HG02610 (cell line): ENCODE results near the gene SLC12A9.

ENCODE experiments used
- ATAC-seq: cut with Tn5 transposase; IDR thresholded peaks from one replicate; pipeline ENCODE4 v1.9.1; 2021; ENCODE audit warnings: mild to moderate bottlenecking, moderate library complexity; ENCODE audit not compliant: unreplicated experiment

The SLC12A9 gene

DNA sequence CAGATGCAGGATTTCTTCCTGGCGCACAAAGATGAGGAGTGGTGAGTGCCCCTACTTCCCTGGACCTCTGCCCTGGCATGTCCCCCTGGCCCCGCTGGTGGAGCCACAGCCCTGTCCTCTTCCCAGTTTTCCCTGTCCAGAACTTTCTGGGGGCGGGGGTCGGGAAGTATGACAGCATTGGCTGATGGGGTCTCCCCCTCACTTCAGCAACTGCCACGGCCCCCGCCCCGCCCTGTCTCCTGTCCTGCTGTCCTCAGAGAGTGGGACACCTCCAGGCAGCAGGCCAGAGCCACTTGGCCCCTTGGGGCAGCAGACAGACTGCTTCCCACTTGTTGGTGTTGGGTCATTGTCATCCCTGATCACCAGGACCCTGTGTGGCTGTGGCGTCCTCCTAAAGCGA lies 29.7 kb downstream of the SLC12A9 start:
- ATAC-seq, result no peak

DNA sequence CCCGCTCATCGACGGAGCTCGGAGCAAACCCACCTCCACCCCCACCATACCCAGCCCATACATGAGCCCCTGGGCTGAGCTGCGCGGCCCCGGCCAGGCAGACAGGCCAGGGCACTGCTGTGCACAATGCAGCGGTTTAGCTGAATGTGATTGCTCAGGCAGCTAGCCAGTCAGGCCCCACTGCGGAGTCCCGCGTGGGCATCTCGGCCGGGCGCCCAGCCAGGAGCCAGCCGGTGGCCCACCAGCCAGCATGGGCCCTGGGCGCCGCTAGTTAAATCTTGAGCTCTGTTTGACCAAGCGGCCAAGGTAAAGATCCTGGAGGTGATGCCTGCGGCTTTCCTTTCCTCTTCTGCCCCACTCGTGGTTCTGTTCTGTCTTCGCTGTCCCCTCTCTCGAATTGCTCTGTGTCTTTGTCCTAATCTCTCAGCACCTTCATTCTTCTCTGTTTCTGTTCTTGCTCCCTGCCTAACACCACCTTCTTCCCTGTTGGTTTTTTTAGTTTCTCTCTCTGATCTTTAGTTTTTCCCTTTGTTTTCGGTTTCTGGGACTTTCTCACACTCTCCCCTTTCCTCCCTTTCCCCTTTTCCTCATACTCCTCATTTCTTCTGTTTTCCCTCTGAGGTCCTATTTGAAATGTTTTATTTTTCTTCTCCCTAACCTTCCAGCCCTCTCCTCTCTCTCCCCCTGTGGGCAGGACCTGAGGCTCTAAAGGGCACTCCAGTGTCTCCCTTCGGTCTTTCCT lies 30.4 kb downstream of the SLC12A9 start:
- no peak for ATAC-seq

DNA sequence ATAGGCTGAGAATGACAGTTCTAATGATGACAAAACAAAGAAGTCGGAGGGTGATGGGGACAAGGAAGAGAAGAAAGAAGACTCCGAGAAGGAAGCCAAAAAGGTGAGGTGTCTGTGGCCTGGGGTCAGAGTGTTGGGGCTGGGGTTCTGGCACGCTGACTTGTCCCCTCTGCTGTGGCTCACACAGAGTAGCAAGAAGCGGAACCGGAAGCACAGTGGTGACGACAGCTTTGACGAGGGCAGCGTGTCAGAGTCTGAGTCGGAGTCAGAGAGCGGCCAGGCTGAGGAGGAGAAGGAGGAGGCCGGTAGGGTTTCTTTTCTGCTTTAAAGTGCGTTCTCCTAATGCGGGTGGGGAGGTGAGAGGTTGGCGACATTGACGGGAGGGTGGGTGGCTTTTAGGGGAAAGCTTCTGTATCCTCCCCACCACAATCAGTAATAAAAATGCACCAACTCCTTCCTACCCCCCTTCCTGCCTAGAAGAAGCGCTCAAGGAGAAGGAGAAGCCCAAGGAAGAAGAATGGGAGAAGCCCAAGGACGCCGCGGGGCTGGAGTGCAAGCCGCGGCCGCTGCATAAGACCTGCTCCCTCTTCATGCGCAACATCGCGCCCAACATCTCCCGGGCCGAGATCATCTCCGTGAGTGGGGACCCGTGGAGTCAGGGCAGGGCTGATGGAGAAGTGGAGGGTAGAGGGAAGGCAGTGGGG lies 32.4 kb downstream of the SLC12A9 start:
- no peak for ATAC-seq

DNA sequence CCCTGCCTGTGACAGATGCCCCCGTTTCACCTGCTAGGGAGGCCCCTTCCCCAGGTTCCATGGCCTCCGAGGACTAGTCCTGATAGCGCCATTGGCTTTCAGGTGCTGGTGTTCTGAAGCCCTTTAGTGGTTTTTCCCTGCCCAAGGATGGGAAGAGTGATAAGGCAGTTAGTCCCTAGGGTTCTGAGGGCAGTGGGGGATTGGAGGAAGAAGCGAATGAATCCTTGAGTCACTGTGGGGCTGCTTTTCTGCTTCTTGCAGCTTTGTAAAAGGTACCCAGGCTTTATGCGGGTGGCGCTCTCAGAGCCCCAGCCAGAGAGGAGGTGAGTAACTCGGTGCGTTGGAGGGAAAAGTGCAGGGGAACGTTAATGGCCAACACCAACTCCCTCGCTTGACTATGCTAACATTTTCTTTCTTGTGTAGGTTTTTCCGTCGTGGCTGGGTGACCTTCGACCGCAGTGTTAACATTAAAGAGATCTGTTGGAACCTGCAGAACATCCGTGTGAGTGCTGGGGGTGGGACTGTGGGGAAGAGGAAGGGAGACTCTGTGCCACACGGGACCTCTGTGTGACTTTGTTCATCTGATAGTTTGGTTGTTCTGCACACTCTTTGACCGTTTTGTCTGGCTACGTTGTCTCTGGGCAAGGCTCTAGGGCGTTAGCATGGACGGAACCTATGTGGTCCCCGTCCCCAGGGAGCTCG lies 33.1 kb downstream of the SLC12A9 start:
- no peak for ATAC-seq

DNA sequence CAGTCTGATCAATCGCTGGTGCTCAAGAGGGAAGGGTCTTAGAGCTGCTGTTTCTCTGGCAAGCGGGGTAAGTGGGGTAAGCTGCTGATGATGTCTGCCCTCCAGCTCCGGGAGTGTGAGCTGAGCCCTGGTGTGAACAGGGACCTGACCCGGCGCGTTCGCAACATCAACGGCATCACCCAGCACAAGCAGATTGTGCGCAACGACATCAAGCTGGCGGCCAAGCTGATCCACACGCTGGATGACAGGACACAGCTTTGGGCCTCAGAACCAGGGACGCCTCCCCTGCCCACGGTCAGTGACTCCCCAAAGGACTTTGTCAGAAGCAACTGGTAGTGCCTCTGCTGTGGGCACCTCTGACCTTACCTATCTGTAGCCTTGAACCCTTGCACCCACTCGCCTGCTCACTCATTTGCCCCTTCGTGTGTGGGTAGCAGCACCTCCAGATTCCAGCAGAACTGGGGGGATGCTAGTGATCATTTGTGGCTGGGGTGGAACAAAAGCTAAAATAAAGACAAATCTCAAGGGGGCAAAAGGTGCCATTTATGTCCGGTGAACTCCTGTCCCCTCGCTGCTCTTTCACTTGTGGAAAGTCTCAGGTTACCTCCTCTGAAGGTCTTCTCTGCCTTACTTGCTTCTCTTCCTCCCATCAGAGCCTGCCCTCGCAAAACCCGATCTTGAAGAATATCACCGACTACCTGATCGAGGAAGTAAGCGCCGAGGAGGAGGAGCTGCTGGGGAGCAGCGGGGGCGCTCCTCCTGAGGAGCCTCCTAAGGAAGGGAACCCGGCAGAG lies 33.8 kb downstream of the SLC12A9 start:
- ATAC-seq, result no peak

DNA sequence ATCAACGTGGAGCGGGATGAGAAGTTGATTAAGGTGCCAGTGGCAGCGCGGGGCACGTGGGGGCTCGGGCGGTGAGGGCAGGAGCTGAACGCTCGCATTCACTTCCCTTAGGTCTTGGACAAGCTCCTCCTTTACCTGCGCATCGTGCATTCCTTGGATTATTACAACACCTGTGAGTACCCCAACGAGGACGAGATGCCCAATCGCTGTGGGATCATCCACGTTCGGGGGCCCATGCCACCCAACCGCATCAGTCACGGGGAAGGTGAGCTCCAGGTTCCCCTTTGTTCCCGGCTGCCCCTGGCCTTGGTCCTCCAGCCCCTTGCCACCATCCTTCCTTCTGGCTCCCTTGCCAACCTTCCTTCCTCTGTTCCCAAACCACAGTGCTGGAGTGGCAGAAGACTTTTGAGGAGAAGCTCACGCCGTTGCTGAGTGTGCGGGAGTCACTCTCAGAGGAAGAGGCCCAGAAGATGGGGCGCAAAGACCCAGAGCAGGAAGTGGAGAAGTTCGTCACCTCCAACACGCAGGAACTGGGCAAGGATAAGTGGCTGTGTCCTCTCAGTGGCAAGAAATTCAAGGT lies 34.5 kb downstream of the SLC12A9 start:
- no peak for ATAC-seq

DNA sequence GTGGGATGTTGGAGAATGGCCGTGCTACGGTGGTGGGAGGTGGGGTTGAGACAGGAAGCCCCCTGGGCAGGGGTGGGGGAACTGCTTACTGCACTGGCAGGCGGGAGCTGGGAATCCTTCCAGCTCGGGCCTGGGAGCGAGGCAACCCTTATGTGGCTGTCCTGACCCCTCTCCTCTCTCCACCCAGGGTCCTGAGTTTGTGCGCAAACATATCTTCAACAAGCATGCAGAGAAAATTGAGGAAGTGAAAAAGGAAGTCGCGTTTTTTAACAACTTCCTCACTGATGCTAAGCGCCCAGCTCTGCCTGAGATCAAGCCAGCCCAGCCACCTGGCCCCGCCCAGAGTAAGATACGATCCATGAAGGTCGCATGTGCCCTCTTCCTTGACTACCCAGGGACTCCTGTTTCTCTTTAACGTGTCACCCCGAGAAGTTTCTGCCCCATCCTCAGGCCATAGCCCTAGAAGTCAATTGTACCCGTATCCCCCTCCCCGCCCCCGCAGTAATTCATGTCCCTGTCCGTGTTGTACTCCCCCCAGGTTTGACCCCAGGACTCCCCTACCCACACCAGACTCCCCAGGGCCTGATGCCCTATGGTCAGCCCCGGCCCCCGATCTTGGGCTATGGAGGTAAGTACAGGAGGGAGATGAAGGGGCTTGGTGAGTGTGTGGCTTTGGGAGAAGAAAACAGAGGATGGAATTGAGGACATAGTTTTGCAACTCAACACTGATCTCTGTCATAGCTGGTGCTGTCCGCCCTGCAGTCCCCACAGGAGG lies 35.2 kb downstream of the SLC12A9 start:
- peak; percentile 41 for ATAC-seq

DNA sequence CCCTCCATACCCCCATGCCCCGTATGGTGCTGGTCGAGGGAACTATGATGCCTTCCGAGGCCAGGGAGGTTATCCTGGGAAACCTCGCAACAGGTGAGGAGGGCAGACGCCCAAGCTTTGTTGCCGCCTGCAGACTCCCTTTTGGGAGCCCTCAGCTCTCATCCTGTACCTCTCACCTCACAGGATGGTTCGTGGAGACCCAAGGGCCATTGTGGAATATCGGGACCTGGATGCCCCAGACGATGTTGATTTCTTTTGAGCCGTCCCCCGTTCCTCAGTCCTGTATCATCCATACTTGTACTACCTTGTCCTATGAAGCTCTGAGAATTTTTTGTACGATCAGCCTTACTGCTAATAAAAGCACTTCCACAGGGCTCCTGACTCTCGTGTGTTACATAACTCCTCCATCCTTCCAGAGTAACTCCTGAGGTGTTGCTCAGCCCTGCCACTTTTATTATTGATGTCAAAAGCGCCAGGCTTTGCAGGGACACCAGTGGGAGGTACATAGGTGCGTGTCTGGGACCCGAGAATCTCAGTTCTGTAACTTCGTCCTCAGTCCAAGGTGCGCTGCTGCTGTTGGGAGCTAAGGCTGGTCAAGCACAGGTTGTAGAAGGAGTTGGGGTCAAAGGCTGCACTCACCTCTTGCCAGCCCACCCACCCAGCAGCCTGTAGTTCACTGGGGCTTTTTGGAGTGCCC lies 35.9 kb downstream of the SLC12A9 start:
- no peak for ATAC-seq

DNA sequence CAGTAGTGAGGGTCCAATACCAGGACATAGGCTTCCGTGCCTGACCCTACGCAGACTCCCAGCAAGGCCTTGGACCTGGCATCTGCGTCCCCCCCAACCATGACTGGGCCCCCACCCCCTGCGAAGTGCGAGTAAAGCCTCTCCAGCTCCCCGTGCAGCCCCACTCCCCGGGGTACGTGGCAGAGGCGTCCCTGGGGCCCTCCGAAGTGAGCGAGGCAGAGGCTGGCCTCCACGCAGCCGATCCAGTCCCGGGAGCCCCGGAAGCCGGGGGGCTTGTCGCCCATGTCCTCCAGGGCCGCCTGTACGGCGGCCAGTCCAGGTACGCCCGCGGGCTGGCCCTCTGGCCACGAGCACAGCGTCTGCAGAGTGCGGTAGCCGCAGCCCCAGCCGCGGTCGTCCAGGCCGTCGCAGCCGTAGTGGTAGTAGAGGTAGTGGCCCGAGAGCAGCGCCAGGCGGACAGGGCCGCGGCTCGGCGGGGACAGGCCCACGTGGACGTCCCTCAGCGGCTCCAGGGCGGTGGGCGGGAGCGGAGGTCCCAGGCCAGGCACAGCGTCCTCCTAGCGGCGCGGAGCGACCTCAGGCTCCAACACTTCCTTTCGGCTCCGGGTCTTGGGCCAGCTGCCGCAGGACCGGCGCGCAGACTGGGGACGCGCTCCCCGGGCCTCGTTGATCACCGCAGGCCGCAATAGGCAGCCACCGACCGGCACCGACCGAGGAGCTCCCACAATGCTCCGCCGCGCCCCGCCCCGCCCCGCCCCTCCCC lies 36.7 kb downstream of the SLC12A9 start, which contains the start of gene UFSP1:
UFSP1 (minus strand) TSS at position 728 of the 763 bp plus-strand sequence; CDS start at position 284, 444 bp downstream.
- peak; percentile 21 for ATAC-seq

DNA sequence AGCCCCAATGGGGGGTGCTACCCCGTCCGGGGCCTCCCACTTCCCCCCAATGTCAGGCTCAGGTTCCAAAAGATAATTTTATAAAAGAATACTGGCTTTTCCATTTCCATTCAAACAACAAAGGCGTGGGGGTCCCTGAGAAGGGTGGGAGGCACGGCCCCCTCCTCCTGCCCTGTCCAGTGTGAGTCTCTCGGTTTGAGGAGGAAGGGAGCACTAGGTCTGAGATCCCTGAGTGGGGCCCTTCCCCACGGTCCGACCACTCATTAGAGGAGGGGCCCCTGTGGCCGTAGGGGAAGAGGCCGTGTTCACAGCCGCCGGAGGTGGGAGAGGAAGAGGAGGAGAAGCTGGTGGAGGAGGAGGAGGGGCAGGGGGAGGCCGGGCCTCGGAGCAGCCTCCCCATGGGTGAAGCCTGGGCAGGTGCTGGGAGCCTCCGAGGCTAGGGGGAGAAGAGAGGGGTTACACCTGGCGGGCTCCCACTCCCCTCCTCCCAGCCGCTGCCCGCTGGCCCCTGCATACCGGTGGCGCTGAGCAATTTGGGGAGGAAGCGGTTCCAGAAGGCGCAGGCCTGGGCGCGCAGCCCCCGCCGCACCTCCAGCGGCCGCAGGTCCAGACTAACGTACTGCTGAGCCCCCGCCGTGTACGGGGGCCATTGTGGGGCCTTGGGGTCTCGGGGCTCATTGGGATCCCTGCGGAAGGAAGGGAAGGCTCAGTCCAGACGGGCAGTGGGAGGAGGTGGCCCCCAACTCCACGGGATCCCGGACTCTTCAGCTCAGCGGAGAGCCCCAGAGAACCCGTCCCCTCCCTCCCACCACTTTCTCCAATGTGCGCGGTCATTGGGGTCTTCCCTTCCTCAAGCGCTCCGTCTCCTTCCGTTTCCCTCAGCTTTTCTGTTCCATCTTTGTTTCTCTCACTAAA lies 38.4 kb downstream of the SLC12A9 start:
- no peak for ATAC-seq

DNA sequence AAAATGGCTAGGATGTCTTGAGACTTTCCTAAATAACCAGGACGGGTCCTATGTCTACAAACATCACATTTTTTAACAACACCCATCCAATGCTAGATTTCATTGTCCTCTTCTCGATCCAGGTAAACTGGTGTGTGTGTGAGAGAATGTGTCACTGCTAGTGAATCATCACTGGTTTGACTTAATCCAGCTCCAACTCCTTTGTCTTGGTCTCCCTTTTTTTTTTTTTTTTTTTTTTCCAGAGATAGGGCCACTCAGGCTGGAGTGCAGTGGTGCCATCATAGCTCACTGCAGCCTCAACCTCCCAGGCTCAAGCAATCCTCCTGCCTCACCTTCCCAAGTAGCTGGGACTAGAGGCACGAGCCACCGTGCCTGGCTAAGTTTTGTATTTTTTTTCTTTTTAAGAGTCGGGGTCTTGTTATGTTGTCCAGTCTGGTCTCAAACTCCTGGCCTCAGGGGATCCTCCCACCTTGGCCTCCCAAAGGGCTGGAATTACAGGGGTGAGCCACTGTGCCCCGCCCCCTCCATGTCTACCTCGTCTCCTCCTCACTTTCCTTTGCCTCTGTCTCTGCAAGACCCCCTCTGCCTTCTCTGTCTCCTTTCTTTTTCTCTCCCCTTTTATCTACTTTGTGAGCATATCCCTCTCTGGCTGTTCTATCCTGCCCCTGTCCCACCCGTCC lies 39.2 kb downstream of the SLC12A9 start:
- ATAC-seq, result no peak

DNA sequence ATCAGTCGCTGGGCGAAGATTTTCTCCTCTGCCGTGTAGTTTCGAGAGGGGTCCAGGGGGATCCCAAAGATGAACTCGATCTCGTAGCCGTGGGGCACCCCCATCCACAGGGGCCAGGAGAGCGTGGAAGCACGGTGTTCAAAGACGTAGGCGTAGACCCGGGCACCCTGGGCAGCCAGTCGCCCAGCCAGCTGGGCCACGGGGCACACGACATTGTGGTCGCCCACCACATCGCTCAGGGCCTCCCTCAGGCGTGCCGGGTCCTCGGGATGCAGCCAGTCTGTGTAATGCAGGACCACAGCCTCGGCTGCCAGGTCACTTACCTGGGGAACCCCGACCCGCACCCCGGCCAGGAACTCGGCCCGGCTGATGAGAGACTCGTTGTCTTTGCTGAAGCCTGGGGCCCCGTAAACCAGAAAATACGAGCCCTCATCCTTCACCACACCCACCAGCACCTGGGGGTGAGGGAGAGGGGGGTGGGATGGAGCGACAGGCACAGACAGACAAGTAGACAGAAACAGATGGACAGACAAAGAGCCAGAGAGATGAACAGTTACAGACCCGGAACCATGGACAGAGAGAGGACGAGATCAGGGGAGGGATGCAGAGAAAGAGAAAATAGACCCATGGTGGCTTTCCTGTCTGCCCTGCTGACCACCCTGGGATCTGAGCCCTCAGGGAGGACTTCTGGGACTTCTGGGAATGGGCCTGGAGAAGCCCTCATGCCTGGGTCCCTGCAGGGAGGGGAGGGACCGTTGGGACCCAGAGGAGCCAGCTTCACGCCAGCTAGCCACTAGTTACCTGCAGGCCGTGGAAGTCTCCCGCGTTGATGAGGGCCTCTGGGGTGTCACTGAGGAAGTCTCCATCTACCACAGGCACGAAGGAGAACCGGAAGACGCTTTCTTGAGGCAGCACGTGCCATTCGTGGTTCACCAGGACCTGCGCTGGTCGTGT lies 40.1 kb downstream of the SLC12A9 start:
- ATAC-seq, result no peak

DNA sequence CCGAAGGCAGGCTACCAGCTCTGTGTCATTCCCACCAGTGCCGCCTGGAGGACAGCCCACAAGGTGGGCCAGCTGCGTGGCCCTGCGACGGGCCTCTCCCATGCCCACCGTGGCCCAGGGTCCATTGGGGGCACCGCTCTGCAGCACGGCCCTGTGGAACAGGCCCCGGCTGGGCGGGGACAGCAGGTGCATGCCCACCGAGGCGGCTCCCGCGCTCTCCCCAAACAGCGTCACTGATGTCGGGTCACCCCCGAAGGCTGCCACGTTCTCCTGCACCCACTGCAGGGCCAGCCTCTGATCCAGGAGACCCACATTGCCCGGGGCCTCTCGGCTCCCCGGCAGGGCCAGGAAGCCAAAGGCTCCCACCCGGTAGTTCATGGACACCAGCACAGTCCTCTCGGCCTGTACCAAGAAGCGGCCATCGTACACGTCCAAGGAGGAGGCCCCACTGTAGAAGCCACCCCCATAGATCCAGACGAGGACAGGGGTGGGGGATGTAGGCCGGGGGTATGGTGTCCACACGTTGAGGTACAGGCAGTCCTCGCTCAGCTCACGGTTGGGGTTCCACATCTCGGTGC lies 40.9 kb downstream of the SLC12A9 start:
- no peak for ATAC-seq

DNA sequence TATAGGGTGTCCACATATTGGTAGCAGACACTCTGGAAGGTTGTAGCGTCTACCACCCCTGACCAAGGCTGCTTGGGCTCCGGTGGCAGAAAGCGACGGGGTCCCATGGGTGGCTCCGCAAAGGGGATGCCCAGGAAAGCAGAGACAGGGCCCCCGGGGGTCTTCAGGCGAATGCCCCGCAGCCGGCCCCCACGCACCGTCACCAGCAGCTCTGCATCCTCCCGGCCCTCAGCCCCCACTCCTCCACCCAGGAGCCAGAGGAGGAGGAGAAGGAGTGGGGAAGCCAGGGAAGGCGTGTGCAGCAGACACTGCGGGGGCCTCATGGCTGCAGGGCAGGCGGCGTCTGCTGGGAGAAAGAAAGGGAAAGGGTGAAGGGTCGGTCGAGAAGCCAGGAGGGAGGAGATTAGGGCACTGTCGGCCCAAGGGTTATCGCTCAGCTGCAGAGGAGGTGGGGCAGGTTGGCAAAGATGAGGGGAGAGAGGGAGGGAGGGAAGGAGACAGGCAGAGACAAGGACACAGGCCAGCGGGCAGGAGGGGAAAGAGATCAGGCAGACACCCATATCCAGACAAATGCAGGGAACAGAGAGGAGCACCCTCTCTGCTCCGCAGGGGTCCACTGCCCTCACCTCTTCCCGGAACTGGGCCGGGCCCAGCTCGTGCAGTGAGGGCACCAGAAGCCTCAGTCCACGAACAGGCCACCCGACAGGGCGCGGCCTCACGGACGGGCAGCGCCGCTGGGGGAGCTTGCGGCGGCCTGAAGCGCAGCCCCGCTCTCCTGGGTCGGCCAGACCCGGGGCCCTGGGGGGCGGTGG lies 41.6 kb downstream of the SLC12A9 start:
- ATAC-seq, result no peak
